ENCODE measurements around the gene RPUSD1. TPM values are rescaled to one million over a fixed set of nuclear protein-coding genes. Genes with fewer than 3 reads are reported as not detected.

RPUSD1 gene
- total and polyA plus RNA-seq, 2 of the 13 experiments (the other 11 are each of a cell fraction or from before 2014, with no cell fraction given): 13.1 to 26.2 TPM

DNA sequence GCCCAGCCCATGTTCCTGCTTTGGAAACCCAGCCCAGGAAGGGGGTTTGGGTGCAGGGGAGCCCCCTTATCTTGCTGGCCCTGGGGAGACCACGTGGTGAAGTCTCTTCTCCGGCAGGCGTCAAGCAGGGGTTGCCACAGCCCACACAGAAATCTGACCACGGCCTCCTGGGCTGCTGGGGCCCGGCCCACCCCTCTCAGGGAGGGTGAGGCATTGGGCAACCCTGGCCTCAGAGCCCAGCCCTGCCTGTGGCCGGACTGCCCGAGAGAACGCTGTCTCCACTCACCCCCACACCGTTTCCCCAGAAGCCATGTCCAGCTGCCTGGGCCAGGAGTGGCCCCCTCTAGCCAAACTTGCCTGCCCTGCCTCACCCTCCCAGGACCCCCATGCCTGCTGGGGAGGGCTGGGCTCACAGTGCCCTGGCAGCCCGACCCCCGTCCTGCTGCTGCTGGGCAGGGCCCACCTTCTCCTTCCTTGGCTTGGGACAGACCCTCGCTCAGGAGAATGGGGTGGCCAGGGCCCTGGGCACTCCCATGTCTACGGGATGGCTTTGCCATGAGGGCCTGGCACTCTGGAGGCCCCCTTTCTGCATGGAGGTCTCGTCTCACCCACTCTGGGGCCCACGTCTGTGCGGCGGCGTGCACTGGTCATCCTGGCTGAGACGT, 6.7 kb downstream of the RPUSD1 start:
- TF ChIP-seq RAD51 (IDR thresholded peaks at IDR 0.05; ENCODE audit: borderline replicate concordance) (no peak), RNF2 (conservative IDR thresholded peaks at IDR 0.05; ENCODE audit: low read depth) (no peak), KLF15 (CRISPR knock-in tag; IDR thresholded peaks at IDR 0.05; ENCODE audit: borderline replicate concordance) (no peak), CENPBD1 (CRISPR knock-in tag; IDR thresholded peaks at IDR 0.05; ENCODE audit: borderline replicate concordance, low read depth) (no peak), YEATS2 (CRISPR knock-in tag; IDR thresholded peaks at IDR 0.05; ENCODE audit: borderline replicate concordance) (no peak), ZNF224 (CRISPR knock-in tag; IDR thresholded peaks at IDR 0.05) (no peak), ZNF776 (CRISPR knock-in tag; IDR thresholded peaks at IDR 0.05) (no peak), AKNA (CRISPR knock-in tag; IDR thresholded peaks at IDR 0.05; ENCODE audit: borderline replicate concordance) (no peak), CREM (IDR thresholded peaks at IDR 0.05) (no peak), CREM (CRISPR knock-in tag; IDR thresholded peaks at IDR 0.05) (no peak), PLRG1 (conservative IDR thresholded peaks at IDR 0.05) (no peak), ZNF33B (CRISPR knock-in tag; IDR thresholded peaks at IDR 0.05) (no peak), ZIK1 (CRISPR knock-in tag; IDR thresholded peaks at IDR 0.05; ENCODE audit: borderline replicate concordance, low read depth) (no peak), FOXM1 (CRISPR knock-in tag; IDR thresholded peaks at IDR 0.05) (no peak)
- TF ChIP-seq, protein P1, sequence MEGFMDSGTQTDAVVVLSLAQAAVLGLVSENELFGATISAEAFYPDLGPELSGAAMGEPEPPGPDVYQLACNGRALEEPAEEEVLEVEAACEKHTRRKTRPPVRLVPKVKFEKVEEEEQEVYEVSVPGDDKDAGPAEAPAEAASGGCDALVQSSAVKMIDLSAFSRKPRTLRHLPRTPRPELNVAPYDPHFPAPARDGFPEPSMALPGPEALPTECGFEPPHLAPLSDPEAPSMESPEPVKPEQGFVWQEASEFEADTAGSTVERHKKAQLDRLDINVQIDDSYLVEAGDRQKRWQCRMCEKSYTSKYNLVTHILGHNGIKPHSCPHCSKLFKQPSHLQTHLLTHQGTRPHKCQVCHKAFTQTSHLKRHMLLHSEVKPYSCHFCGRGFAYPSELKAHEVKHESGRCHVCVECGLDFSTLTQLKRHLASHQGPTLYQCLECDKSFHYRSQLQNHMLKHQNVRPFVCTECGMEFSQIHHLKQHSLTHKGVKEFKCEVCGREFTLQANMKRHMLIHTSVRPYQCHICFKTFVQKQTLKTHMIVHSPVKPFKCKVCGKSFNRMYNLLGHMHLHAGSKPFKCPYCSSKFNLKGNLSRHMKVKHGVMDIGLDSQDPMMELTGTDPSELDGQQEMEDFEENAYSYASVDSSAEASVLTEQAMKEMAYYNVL (CRISPR knock-in tag; IDR thresholded peaks at IDR 0.05; ENCODE audit: borderline replicate concordance): no peak
- TF ChIP-seq, protein P2, sequence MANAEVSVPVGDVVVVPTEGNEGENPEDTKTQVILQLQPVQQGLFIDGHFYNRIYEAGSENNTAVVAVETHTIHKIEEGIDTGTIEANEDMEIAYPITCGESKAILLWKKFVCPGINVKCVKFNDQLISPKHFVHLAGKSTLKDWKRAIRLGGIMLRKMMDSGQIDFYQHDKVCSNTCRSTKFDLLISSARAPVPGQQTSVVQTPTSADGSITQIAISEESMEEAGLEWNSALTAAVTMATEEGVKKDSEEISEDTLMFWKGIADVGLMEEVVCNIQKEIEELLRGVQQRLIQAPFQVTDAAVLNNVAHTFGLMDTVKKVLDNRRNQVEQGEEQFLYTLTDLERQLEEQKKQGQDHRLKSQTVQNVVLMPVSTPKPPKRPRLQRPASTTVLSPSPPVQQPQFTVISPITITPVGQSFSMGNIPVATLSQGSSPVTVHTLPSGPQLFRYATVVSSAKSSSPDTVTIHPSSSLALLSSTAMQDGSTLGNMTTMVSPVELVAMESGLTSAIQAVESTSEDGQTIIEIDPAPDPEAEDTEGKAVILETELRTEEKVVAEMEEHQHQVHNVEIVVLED (CRISPR knock-in tag; IDR thresholded peaks at IDR 0.05; ENCODE audit: borderline replicate concordance): no peak
- 7% methylated on average over 3 of the region's 19 CpGs for WGBS (ENCODE audit: low lambda C conversion rate)
- CTCF ChIA-PET (ENCODE audit: low intra/inter-chr PET ratio, low total read pairs): no interaction called here

More for the DNA sequence above, 6.7 kb downstream of the RPUSD1 start:
- no peak overlapping the region for H3K4me2 ChIP-seq (ENCODE audit: low read depth, low read length)
- no peak for DNase-seq (ENCODE audit: low spot score)
- no peaks in the 10 kb centered on the region for H3K4me1 ChIP-seq (ENCODE audit: insufficient read depth, low read length)
- BruUV-seq (replicated peaks): no TSS peak
- intact Hi-C loops (cut with micrococcal nuclease; ENCODE audit: unreplicated experiment) (no loop called here), in situ Hi-C loops (cut with HindIII; ENCODE audit: extremely low pct_ligation_motif_present, low pct_unique_long_range_greater_than_20kb) (no loop called here)
- no peaks in the 10 kb centered on the region for H3K79me2 ChIP-seq (ENCODE audit: insufficient read depth, low read length)
- H2AFZ ChIP-seq (ENCODE audit: low read length): no peak overlapping the region
- H3K9ac ChIP-seq (ENCODE audit: insufficient read depth, low read depth, low read length): no peak overlapping the region
- H3K9me3 ChIP-seq (ENCODE audit: low read length): no peaks in the 10 kb centered on the region
- no peak overlapping the region for H3K27ac ChIP-seq (ENCODE audit: extremely low read length, insufficient read depth, low read length)
- no peak for FAIRE-seq
- H3K4me3 ChIP-seq (replicated peaks in 1 of 3; ENCODE audit: insufficient read depth in 1 of 3, low read depth in 2 of 3, low read length in 3 of 3): no peak overlapping the region
- 0 out of 5 replicates have a peak, but pooled peaks cover 0 to 6% of the 10 kb centered on the region in 2 experiments for H3K36me3 ChIP-seq (replicated peaks in 1 of 2; ENCODE audit: control insufficient read depth in 1 of 2, insufficient read depth in 2 of 2, low read length in 2 of 2)
- no peaks in the 10 kb centered on the region for H4K20me1 ChIP-seq (ENCODE audit: insufficient read depth, low read length)
- POLR2A ChIA-PET: no interaction called here
- no peak for ATAC-seq
- H3K27me3 ChIP-seq (ENCODE audit: control insufficient read depth in 1 of 2, insufficient read depth in 2 of 2, low read length in 2 of 2): peaks cover 13 to 55% of the 10 kb centered on the region in 2 experiments
